KOPT-K1 (cell line): ENCODE results near the gene ZNF197.
"Not testable (repeated sequence)": the region's sequence is repeated elsewhere in the genome, so short reads cannot be mapped to it uniquely, and the experiment has no call there.

Experiments used
- H3K27ac ChIP-seq: fragments of 200-600 bp; sonication (generic); 2 replicates; pipeline ENCODE4 v1.5.1; 2016; ENCODE audit warnings: antibody characterized with exemption, mild to moderate bottlenecking, low read depth, low read length; ENCODE audit not compliant: poor library complexity, severe bottlenecking
- H3K36me3 ChIP-seq: fragments of 200-600 bp; sonication (generic); 2 replicates; pipeline ENCODE4 v1.5.1; 2017; ENCODE audit warnings: antibody characterized with exemption, mild to moderate bottlenecking, low read length, moderate library complexity; ENCODE audit not compliant: insufficient read depth
- H3K9me3 ChIP-seq: fragments of 200-600 bp; sonication (generic); 2 replicates; pipeline ENCODE4 v1.5.1; 2017; ENCODE audit warnings: antibody characterized with exemption, low read length, mild to moderate bottlenecking; ENCODE audit not compliant: insufficient read depth, poor library complexity, severe bottlenecking

Gene ZNF197

GRCh38 chr3:44647771-44648170, 22.9 kb downstream of the ZNF197 start:
- H3K27ac ChIP-seq, result no peak overlapping the region

GRCh38 chr3:44648564-44649229, 23.9 kb downstream of the ZNF197 start, which contains the start of gene ZNF35:
Gene ZNF35, plus strand, starts transcription at chr3:44648732. Its CDS starts 2,336 bp downstream, at chr3:44651068.
- H3K9me3 ChIP-seq, result peaks cover 36% of the 10 kb centered on the region
- H3K36me3 ChIP-seq, result peaks cover 21% of the 10 kb centered on the region
- no peak within 1 kb of the TSS for H3K27ac ChIP-seq

More at GRCh38 chr3:44647771-44648170, 22.9 kb downstream of the ZNF197 start:
- H3K9me3 ChIP-seq, result peaks cover 45% of the 10 kb centered on the region
- peaks cover 30% of the 10 kb centered on the region for H3K36me3 ChIP-seq

- Histone ChIP-seq H3K36me3 (peaks cover 11% of the 10 kb centered on the region; the same call in 1 of the 2 replicates), H3K9me3 (peaks cover 26% of the 10 kb centered on the region), H3K27ac (no peak overlapping the region)
These were observed 24.9 kb downstream of the ZNF197 start for GRCh38 chr3:44649709-44650108.

- peaks cover 10% of the 10 kb centered on the region for H3K9me3 ChIP-seq
- no peaks in the 10 kb centered on the region for H3K36me3 ChIP-seq
These were observed 29.2 kb downstream of the ZNF197 start for GRCh38 chr3:44654039-44654438.

GRCh38 chr3:44659015-44659414, 34.2 kb downstream of the ZNF197 start:
- no peaks in the 10 kb centered on the region for H3K36me3 ChIP-seq
- peaks cover 28% of the 10 kb centered on the region for H3K9me3 ChIP-seq
- no peak overlapping the region for H3K27ac ChIP-seq

More at GRCh38 chr3:44654039-44654438, 29.2 kb downstream of the ZNF197 start:
- no peak overlapping the region for H3K27ac ChIP-seq

- Histone ChIP-seq H3K27ac (no peak overlapping the region), H3K9me3 (peaks cover 28% of the 10 kb centered on the region), H3K36me3 (no peaks in the 10 kb centered on the region)
These were observed 34.6 kb downstream of the ZNF197 start for GRCh38 chr3:44659434-44659833.

- no peaks in the 10 kb centered on the region for H3K36me3 ChIP-seq
- no peak overlapping the region for H3K27ac ChIP-seq
- H3K9me3 ChIP-seq, result peaks cover 38% of the 10 kb centered on the region
These were observed 36.4 kb downstream of the ZNF197 start for GRCh38 chr3:44661189-44661588.

GRCh38 chr3:44665173-44665572, 40.3 kb downstream of the ZNF197 start:
- Histone ChIP-seq H3K27ac (no peak overlapping the region), H3K9me3 (peaks cover 18% of the 10 kb centered on the region), H3K36me3 (no peaks in the 10 kb centered on the region)

GRCh38 chr3:44666346-44666745, 41.5 kb downstream of the ZNF197 start:
- no peak overlapping the region for H3K27ac ChIP-seq
- peaks cover 11% of the 10 kb centered on the region for H3K9me3 ChIP-seq
- no peaks in the 10 kb centered on the region for H3K36me3 ChIP-seq

GRCh38 chr3:44669760-44670159, 44.9 kb downstream of the ZNF197 start:
- Histone ChIP-seq H3K9me3 (peaks cover 21% of the 10 kb centered on the region), H3K36me3 (no peaks in the 10 kb centered on the region)

GRCh38 chr3:44673466-44673865, 48.6 kb downstream of the ZNF197 start:
- H3K27ac ChIP-seq, H3K36me3 ChIP-seq: not testable (repeated sequence)
- H3K9me3 ChIP-seq, result peaks cover 12% of the 10 kb centered on the region

More at GRCh38 chr3:44669760-44670159, 44.9 kb downstream of the ZNF197 start:
- H3K27ac ChIP-seq, result no peak overlapping the region

- Histone ChIP-seq H3K27ac (no peak overlapping the region), H3K9me3 (peaks cover 12% of the 10 kb centered on the region), H3K36me3 (no peaks in the 10 kb centered on the region)
These were observed 49.4 kb downstream of the ZNF197 start for GRCh38 chr3:44674211-44674610.

GRCh38 chr3:44678480-44679116, 53.8 kb downstream of the ZNF197 start:
- Histone ChIP-seq H3K36me3 (no peaks in the 10 kb centered on the region), H3K9me3 (peaks cover 9% of the 10 kb centered on the region), H3K27ac (no peak overlapping the region)

GRCh38 chr3:44680921-44681455, 56.2 kb downstream of the ZNF197 start:
- Histone ChIP-seq H3K27ac (no peak overlapping the region), H3K9me3 (peaks cover 10% of the 10 kb centered on the region), H3K36me3 (no peaks in the 10 kb centered on the region)

- Histone ChIP-seq H3K36me3 (no peaks in the 10 kb centered on the region), H3K27ac (no peak overlapping the region), H3K9me3 (peaks cover 20% of the 10 kb centered on the region)
These were observed 57.5 kb downstream of the ZNF197 start for GRCh38 chr3:44682182-44682896.
